Stimulated activated CD4-positive, alpha-beta T cell treated with anti-CD3 and anti-CD28 coated beads, Interleukin-1b, Interleukin-23, amount 100 ng/mL, for 24 hours (primary cell): ENCODE measurements around the gene NOSIP.

Source experiments
- DNase-seq, 4 experiments: peaks; one replicate each; pipeline ENCODE4 v3.0.0-alpha.2; 2020; ENCODE audit warnings: low read depth in 4 of 4, low spot score in 1 of 4

The NOSIP gene

DNA sequence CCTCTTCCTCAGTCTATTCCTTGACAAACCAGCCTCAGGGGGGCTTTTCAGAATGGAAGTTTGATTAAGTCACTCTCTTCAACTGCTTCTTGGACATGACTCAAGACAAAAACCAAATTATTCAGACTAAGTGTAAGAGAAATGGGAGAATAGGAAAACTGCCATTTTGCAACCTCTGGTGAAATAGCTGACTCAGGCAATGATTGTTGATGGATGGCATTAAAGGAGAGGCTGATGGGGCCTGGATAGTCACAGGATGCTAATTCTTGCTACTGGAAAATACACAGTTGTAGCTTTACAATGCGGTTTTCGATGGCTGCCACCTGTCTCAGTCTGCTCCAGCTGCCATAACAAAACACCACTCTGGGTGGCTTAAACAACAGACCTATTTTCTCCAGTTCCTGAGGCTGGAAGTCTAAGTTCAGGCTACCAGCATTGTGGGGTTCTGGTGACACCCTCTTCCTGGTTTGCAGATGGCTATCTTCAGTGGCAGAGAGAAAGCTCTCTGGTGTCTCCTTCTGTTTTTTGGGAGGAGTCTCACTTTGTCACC is 6.1 kb downstream of the NOSIP start:
- no peak for DNase-seq

DNA sequence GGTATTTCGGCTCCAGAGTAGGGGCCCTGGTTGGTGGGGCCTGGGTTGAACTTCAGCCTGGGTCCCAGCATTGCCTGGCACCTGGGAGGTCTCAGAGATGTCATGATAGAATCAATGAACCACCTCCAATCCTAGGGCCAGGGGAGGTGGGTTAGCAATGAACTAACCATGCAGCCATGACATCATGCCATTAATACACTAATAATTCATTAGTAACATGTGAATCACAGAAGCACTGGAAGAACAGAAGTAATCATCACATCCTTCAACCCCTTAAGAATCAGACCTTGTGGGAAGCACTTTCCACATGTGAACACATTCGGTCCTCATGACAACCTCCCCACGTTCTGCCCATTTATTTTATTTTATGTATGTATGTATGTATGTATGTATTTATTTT is 6.9 kb downstream of the NOSIP start:
- no peak for DNase-seq

DNA sequence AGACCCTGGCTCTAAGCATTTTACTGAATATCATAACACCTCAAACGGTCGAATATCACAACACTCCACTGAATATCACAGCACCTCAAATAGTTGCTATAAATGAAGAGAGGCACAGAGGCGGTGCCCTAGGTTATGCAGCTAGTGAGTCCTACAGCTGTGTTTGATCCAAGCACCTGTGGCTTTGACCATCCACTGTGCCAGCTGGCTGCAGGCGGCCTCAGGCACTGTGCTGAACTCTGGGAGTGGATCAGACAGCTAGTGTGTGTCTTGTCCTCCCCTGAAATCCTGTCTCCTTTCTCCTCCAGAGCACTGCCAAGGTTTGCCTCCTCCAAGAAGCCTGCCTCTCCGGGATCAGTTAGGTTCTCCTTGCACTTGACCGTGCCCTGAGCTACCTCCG is 7.3 kb downstream of the NOSIP start:
- DNase-seq, result no peak

DNA sequence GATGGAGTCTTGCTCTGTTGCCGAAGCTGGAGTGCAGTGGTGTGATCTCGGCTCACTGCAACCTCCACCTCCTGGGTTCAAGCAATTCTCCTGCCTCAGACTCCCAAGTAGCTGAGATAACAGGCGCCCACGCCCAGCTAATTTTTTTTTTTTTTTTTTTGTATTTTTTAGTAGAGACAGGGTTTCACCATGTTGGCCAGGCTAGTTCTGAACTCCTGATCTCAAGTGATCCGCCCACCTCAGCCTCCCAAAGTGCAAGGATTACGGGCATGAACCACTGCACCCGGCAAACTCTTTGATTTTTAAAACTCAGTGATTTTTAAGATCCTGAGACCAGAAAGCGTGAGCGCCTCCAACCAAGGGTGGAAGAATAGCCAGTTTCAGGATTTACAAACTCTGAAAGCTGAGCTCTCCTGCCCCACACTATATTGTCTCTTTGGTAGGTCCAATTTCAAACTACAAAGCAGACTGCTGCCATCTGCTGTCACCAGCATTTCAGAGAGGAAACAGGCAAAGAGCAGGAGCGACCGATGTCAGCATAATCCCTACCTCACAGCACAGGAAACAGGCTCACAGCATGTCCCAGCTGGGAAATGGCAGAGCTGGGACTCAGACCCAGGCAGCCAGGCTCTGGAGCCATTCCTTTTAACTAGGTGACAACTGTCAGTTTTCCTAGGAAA is 9.2 kb downstream of the NOSIP start:
- no peak for DNase-seq

DNA sequence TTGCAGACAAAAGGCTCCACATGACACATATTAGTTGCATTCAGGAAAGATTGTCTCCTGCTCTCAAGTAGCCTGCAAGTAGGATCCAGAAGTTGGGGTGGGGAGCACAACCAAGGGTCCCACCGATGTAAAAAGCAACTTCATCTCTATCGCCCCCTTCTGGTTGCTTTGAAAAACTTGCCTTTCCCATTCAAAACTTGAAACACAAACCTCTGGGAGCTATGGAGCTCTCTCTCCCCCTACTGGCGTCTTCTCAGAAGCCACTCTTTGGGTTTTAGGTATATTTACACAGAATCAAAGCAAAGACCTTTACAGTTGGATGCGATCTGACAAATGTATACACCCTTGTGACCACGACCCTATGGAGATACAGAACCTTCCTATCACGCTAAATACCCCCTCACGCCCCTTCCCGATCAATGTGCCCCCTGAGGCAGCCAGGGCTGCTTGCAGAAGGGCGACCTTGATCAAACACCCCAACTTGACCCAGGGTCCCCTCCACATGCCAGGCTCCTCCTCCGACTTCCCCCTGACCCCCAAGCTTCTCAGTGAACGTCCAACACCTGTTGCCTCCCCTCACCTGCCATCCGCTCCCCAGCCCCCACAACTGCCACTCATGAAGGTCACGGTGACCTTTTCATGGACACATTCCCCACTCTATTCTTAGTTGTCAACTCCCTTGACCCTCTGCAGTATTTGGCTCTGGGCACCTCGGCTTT is 10.1 kb downstream of the NOSIP start:
- DNase-seq, result no peak

DNA sequence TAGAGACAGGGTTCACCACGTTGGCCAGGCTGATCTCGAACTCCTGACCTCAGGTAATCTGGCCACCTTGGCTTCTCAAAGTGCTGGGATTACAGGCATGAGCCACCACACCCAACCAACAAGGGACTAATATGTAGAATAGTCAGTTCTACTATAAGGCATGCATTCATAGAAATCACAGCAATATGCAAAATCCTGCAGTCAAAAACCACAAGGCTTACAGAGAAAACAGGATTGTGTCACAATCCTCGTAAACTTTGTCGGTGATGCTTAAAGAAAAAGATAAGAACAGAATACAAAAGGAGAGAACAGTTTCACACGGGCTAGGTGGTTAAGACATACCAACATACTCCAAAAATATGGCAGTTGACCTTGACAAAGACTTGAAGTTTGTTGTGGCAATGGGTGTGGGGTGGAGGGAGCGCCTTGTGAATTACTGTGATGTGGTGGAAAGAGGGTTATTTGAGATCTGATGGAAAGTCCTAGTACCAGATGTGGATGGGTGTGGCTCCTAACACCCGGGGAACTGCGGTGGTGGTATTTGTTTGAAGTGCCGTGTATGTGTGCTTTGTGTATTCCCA is 12.4 kb downstream of the NOSIP start:
- no peak for DNase-seq

DNA sequence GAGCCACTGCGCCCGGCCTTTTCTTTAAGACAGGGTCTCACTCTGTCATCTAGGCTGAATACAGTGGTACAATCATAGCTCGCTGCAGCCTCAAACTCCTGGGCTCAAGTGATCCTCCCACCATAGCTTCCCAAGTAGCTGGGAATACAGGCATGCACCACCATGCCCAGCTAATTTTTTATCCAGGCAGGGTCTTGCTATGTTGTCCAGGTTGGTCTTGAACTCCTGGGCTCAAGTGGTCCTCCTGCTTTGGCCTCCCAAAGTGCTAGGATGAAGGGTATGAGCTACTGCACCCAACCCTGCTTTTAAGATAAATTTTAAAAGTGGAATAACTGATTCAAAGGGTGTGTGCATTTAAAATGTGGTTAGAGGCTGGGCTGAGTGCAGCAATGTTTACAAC is 14.1 kb downstream of the NOSIP start:
- DNase-seq, result no peak

DNA sequence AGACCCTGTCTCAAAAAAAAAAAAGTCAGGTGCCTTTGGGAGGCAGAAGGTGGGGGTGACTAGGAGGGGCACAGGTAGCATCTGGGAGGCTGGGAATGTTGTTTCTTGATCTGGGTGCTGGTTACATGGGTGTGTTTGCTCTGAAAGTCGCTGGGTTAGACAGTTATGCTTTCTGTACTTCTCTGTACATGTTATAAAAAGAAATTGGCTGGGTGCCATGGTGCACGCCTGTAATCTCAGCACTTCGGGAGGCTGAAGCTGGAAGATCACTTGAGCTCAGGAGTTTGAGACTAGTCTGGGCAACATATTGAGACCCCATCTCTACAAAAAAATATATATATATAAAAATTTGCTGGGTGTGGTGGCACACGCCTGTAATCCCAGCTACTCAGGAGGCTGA is 15.1 kb downstream of the NOSIP start:
- no peak for DNase-seq

DNA sequence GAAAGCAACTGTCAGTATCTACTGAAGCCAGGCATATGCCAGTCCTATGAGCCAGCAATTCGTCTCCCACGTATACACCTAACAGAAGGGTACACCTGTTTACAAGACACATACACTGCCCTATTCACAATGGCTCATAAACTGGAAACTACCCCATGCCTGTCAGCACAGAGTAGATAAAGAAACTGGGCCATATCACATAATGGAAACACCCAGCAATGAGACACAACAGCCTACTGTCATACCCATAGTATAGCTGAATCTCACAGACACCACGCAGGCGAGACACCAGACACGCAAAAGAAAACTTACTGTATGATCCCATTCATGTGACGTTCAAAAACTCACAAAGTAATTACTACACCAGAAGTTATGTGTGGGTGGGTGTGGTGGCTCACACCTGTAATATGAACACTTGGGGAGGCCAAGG is 15.7 kb downstream of the NOSIP start:
- DNase-seq, result no peak

DNA sequence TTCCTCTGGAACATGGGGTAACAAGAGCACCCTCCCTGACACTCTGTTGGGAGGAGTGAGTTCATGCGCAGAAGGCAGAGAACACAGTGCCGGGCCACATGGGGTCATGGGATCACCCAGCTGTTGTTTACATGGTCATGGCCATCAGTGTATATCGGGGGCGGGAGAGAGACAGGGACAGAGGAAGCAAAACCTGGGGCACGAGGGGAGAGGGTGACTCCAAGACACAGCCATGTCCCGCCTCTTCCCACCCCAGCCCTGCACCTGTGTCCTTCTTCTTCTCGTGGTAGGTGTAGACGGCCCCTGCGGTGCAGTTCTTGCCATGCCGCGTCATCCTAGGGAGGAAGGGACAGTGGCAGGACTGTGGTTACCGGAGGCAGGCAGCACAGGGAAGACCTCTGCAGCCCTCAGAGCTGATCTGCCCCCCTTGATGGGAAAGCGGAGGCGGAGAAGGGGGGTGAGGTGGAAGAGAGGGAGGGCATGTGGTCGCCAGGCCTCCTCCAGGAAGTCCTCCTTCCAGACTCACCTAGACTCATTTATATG is 19.9 kb downstream of the NOSIP start:
- DNase-seq, result no peak

DNA sequence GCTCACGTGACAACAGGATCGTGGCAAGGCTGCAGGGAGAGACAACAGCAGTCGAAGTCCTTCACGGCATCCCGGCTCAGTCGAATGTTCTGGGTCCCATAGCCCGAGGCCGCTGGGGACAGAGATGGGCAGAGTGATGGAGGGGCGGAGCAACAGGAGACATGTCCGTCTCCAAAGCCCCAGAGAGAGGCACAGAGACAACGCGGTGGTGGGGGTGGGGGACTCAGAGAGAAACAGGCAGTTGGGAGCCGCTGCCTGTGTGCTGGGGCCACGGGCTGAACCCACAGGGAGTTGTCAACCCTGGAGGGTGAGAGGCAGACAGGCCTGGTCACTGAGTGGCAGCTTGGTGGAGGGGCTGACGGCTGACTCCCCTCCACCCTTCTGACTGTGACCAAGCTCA is 20.4 kb downstream of the NOSIP start:
- DNase-seq, result no peak

DNA sequence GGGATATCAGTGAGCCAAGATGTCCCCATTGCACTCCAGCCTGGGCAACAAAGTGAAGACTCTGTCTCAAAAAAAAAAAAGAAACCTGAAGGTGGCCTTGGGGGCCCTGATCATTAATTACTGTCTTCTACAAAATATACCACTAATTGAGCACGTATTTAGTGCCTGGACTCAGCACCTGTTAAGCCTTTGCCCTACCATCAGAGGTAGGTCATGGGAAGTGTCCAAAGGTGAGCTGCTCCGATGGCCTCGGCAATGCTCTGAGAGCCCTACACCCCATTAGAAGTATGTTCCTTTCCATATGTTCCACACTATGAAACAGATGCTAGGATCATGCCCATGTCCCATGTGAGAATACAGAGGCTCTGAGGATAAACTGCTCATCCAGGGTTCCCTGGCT is 20.9 kb downstream of the NOSIP start:
- no peak for DNase-seq

DNA sequence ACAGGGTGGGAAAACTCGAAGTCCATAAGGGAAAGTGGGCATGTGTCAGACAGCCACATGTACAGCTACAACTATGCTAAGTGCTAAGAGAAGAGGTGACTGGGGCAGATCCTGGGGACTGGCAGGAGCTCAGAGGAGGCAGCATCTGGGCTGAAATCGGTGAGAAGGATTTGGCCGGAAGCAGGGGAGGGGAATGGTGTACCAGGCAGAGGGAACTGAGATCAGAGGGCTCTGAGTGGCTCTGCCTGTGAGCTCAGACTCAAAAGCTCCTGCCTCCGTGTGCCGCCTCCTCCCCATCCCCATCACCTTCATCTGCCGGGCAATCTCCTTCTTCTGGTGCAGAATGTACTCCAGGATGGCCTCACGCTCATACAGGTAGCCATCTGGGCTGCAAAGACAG is 21.8 kb downstream of the NOSIP start:
- DNase-seq, result no peak

DNA sequence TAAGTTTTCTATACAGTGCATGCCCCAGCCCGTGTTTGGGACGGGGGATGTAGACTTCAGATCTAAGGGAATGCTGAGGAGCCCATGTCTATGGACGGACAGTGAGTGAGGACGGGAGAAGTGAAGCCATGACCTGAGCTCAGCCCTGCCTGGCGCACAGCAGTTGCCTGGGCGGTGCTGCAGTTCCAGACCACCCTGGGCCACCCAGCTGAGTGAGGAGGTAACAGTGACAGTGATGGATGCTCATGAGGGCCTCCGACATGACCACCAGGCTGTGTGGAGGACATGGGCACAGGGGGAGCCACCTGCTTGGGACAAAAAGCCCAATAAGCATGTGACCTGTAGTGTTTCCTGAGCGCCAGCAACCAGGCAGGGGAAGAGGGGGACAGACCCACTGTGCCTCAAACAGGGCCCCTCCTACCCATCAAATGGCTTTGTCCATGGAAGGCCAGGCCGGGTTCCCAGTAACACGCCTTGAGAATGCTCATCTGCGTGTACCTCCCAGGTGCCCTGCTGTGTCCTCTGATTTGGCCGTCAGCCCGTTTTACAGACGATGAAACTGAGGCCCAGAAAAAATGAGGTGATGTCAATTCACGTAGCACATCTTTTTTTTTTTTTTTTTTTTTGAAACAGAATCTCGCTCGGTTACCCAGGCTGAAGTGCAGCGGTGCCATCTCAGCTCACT is 22.6 kb downstream of the NOSIP start:
- no peak for DNase-seq

DNA sequence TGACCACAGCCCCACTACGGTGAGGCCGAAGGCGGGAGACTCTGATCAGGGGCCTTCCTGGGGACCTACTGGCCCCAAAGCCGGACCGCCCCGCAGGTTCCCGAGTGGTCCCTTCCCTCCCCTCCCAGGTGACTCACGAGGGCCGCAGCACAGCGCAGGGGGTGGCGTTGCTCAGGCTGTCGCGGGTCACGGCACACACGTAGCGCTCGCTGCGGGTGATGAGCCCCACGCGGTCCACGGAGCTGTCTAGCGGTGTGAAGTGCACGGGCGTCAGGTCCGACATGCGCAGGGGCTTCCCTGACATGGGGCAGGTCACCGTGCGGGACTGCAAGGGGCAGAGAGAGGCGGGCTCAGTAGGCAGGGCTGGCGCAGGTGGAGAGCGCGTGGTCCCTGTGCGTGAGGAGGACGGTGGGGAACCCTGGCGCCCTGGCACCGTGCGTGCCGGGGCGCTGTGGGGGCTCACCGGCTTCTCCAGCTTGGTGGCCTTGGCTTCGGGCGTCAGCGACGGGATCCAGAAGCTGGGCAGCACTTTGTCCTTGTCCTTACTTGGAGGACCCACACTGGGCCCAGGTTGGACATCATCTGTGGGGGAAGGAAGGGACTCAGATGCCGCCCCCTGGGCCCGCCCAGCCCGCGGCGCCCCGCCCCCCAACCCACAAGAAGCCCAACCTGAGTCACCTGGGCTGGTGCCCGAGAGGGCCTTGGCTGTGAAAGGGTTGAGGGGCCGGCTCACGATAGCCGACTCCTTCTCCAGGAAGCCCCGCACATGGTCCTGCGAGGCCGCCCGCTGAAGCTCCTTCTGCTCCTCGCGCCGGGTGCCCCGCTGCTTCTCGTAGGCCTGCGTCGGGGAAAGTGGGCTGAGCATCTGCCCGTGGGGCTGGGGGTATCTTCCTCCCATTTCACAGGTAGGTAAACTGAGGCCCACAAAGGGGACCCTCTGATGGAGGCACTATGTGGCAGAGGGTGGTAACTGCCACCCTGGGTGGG is 23.7 kb downstream of the NOSIP start:
- DNase-seq, result no peak

DNA sequence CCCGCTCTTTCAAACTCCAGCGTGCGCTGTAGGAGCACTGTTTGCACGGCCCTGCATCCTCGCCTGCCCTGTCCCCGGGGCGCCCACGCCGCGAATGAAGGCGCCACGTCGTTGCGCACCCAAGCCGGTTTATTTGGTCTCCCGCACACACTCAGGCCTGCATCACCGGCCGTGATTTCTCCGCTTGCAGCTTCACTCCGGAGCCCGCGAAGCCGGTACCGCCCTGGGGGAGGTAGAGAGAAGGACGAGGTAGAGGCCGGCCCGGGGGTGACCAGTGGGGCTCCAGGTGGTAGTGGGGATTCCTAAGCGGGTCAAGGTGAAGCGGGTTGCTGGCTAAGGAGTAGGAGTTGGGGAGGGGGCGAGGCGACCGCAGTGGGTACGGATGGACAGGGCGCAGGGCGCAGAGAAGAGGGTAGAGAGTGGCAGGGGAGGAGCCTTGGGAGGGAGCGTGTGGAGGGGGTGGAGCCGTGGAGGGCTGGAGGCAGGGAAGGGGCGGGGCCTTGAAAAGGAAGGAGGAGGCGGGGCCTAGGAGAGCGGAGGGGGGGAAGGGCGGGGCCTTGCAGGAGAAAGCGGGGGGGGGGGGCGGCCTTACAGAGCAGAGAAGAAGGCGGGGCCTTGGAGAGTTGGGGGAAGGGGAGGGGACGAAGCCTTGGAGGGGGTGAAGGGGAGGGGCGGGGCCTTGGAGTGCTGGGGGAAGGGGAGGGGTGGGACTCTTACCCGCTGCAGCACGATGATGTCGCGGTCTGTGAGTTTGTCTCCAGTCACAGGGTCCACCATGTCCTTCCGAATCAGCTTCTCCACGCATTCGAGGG is 24.6 kb downstream of the NOSIP start:
- peak in 3 of 4 experiments; percentile 46 to 78 (median 64) for DNase-seq

DNA sequence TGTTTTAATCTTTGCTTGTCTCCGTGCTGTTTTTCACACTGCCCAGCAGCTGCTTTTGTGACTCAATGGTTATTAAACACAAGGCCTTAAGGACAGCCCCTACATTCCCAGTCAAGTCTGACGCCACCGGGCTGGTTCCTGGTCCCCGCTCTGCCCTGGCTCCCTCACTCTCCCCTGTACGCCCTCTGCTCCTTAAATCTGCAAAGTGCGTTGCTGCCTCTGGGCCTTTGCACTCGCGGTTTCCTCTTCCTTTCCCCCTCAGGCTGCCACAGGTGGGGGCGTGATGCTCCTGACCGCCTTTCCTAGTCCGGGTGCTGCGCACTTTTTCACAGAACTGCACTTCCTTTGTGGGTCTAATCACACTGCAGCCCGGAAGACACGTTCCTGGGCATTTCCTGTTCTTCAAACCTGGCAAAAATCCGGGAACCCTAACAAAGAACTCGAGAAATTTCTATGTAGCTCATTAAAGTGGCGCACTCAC is 25.6 kb downstream of the NOSIP start:
- no peak for DNase-seq

DNA sequence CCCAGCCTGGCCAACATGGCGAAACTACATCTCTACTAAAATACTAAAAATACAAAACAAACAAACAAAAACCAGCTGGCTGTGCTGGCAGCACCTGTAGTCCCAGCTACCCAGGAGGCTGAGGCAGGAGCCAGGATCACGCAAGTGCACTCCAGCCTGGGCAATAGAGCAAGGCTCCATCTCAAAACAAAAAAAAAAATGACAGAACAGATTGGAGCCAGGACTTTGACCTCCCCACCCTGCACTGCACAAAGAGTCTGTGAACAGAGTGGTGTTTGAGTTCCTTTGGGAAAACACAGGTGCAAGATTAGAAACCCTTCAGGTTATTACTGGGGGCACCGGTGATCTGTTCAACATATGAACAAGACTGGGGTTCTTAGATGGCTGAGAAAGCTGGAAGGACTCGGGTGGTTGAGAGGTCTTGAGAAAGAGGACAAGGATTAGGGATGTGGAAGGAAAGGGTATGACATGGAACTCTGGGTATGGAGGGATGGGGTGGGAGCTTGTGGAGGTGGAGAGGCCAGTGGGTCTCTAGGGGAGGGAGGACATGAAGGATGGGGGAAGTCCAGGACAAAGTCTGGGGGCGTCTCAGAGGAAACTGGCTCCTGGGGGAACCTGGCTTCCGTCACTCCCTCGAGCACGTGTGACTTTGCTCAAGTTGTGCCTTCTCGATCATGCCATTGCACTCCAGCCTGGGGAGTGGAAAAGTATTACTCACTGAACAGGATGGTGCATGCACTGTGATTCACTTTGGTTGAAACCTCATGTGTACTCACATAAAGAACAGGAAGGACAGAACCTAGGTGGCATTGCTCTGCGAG is 26.7 kb downstream of the NOSIP start:
- DNase-seq, result peak in 1 of 4 experiments; percentile 60
